Smooth muscle cell (in vitro differentiated cells): ENCODE results near the gene ASTL. TPM values are rescaled to one million over a fixed set of nuclear protein-coding genes. Genes with fewer than 3 reads are reported as not detected.

Source experiments
- DNase-seq: peaks from one replicate; lab custom pipeline; 2025; ENCODE audit not compliant: unreplicated experiment; lab: John Stamatoyannopoulos, UW
- H2AFZ ChIP-seq: fragments of 200-600 bp; sonication (generic); 2 replicates; pipeline ENCODE4 v1.6.0; 2016; ENCODE audit warnings: antibody characterized with exemption, low read depth, mild to moderate bottlenecking
- H3F3A ChIP-seq: fragments of 200-600 bp; sonication (generic); 2 replicates; pipeline ENCODE4 v1.6.0; 2017; ENCODE audit warnings: antibody characterized with exemption, low read depth
- H3K27ac ChIP-seq: fragments of 200-600 bp; sonication (generic); 2 replicates; pipeline ENCODE4 v1.5.1; 2016; ENCODE audit warnings: low read depth, mild to moderate bottlenecking
- H3K27me3 ChIP-seq: fragments of 200-600 bp; sonication (generic); 2 replicates; pipeline ENCODE4 v1.6.1; 2016; ENCODE audit warnings: low read depth, mild to moderate bottlenecking
- H3K36me3 ChIP-seq: fragments of 200-600 bp; sonication (generic); 2 replicates; pipeline ENCODE4 v1.5.1; 2016; ENCODE audit warnings: low read depth
- H3K4me1 ChIP-seq: fragments of 200-600 bp; sonication (generic); 2 replicates; pipeline ENCODE4 v1.5.1; 2016; ENCODE audit warnings: low read depth
- H3K4me2 ChIP-seq: fragments of 200-600 bp; sonication (generic); 2 replicates; pipeline ENCODE4 v1.6.0; 2016; ENCODE audit warnings: mild to moderate bottlenecking
- H3K4me3 ChIP-seq: fragments of 200-600 bp; sonication (generic); 2 replicates; pipeline ENCODE4 v1.5.1; 2016; ENCODE audit warnings: mild to moderate bottlenecking
- H3K79me2 ChIP-seq: fragments of 200-600 bp; sonication (generic); 2 replicates; pipeline ENCODE4 v1.6.0; 2016; ENCODE audit warnings: low read depth, mild to moderate bottlenecking
- H3K9ac ChIP-seq: fragments of 200-600 bp; sonication (generic); 2 replicates; pipeline ENCODE4 v1.6.0; 2016; ENCODE audit warnings: low read depth
- H3K9me3 ChIP-seq: fragments of 200-600 bp; sonication (generic); replicated peaks from 2 replicates; pipeline ENCODE4 v1.5.1; 2016; ENCODE audit warnings: low read depth
- H4K20me1 ChIP-seq: fragments of 200-600 bp; sonication (generic); 2 replicates; pipeline ENCODE4 v1.6.0; 2016; ENCODE audit warnings: low read depth
- WGBS: methylation state at CpG from one replicate; pipeline ENCODE4 v1.1.7; 2016; ENCODE audit warnings: low lambda C conversion rate; 5-methylcytosine and 5-hydroxymethylcytosine counted together
- polyA plus RNA-seq: library from polyadenylated mRNA; unstranded; fragments of >200 nt; fragmentation: Nextera tagmentation; extraction: Ambion mirVana; gene quantifications from 2 replicates; pipeline ENCODE4 v1.2.1, GENCODE V29; 2016
- total RNA-seq: library from RNA; depleted of rRNA; stranded (reverse); fragments of >200 nt; gene quantifications from 2 replicates; pipeline ENCODE4 v1.2.3, GENCODE V29; 2014
- TF ChIP-seq, protein P1 (sequence below): fragments of 200-600 bp; sonication (generic); IDR thresholded peaks from 2 replicates; pipeline ENCODE4 v1.5.1; 2017; ENCODE audit warnings: borderline replicate concordance, mild to moderate bottlenecking, antibody characterized with exemption; ENCODE audit not compliant: insufficient read depth, poor library complexity, severe bottlenecking

ASTL gene
- total and polyA plus RNA-seq, 2 experiments from 2014 or later = 0.40 TPM; not detected in 1

DNA sequence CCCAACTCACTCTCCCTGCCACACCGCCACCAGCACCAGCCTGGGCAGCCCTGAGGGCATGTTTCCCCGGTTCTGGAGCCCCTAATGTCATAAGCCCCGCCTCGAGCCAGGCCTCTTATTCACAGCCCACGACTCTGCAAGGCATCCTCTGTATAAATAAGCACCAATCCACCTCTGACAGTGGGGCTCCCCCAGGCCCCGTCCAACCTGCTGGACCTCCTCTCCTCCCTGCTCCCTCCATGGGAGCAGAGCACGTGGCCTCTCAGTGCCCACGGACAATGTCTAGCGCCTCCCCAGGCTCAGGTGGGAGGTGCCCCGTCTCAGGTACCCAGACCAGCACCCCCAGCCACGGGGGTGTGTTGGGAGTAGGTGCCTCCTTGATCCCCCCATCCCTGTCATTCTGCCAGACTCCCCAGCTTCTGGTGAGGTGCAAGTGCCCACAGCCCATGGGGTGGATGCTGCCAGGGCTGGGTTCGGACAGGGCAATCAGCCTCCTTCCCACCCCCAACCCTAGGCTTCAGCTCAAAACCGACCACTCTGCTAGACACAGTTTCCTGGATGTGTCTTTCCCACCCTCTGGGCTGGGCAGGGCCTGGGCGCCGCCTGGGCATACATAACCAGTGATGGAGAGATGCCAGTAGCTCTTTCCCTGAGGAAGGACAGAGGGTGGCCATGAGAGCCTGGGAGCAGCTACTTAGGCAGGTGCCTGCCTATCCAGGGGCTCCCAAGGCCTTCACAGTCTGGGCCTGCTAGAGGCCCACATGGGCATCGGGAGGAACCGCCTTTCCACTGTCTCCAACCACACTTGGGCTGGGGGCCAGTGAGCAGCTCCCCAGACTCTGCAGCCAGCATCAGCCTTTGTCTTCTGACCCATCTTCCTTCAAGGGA, 20.4 kb downstream of the ASTL start:
- Histone ChIP-seq H3K27me3 (peaks cover 64% of the 10 kb centered on the region), H3K4me3 (no peak overlapping the region), H3F3A (no peaks in the 10 kb centered on the region), H3K4me2 (peak overlapping the region; percentile 97), H3K36me3 (no peaks in the 10 kb centered on the region), H3K27ac (no peak overlapping the region), H3K9ac (no peak overlapping the region), H3K9me3 (no peaks in the 10 kb centered on the region), H4K20me1 (no peaks in the 10 kb centered on the region), H3K4me1 (peaks cover 6% of the 10 kb centered on the region), H2AFZ (no peak overlapping the region), H3K79me2 (no peaks in the 10 kb centered on the region)
- WGBS = 47% methylated on average over 17 of the region's 17 CpGs
- TF ChIP-seq, protein P1, sequence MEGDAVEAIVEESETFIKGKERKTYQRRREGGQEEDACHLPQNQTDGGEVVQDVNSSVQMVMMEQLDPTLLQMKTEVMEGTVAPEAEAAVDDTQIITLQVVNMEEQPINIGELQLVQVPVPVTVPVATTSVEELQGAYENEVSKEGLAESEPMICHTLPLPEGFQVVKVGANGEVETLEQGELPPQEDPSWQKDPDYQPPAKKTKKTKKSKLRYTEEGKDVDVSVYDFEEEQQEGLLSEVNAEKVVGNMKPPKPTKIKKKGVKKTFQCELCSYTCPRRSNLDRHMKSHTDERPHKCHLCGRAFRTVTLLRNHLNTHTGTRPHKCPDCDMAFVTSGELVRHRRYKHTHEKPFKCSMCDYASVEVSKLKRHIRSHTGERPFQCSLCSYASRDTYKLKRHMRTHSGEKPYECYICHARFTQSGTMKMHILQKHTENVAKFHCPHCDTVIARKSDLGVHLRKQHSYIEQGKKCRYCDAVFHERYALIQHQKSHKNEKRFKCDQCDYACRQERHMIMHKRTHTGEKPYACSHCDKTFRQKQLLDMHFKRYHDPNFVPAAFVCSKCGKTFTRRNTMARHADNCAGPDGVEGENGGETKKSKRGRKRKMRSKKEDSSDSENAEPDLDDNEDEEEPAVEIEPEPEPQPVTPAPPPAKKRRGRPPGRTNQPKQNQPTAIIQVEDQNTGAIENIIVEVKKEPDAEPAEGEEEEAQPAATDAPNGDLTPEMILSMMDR = no peak
- no peak for DNase-seq

DNA sequence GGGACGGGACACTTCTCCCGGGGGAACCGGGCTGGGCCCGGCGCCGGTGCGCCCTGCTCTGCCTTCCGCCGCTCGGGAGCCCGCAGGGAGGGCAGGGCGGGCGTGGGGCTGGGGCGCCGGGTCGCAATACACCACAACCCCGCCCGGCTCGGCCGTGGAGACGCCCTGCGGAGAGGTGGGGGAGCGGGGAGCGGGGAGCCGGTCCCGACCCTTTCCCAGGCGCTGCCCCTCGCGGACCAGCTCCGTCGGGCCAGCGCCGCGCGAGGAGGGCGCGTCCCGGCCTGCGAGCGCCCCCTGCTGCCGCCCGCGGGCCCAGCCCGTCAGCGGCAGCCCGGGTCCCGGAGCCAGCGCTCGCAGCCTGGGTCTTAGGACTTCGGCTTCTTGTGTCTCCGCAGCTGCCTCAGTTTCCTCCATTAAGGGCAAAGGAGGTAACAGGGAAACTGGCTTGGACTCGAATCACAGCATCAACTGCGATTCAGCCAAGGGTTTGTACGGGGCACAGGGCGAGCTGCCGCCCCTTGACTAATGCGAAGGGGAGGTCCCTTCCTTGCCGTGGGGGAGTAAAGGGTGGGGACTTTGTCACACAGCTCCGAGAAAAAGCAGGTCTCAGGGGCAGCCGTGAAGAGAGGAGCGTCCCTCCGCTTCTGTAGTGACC, 21.3 kb downstream of the ASTL start:
- TF ChIP-seq, protein P1 = peak; percentile 88
- Histone ChIP-seq H4K20me1 (no peaks in the 10 kb centered on the region), H3K4me2 (peak overlapping the region; percentile 97), H3K4me1 (peaks cover 6% of the 10 kb centered on the region), H3K27ac (no peak overlapping the region), H3K9ac (no peak overlapping the region), H3K9me3 (no peaks in the 10 kb centered on the region), H3F3A (no peaks in the 10 kb centered on the region), H3K79me2 (no peaks in the 10 kb centered on the region), H3K27me3 (peaks cover 64% of the 10 kb centered on the region), H2AFZ (peak overlapping the region; percentile 84), H3K36me3 (no peaks in the 10 kb centered on the region), H3K4me3 (peak overlapping the region; percentile 65)
- WGBS = 4% methylated on average over 31 of the region's 62 CpGs
- DNase-seq = no peak

DNA sequence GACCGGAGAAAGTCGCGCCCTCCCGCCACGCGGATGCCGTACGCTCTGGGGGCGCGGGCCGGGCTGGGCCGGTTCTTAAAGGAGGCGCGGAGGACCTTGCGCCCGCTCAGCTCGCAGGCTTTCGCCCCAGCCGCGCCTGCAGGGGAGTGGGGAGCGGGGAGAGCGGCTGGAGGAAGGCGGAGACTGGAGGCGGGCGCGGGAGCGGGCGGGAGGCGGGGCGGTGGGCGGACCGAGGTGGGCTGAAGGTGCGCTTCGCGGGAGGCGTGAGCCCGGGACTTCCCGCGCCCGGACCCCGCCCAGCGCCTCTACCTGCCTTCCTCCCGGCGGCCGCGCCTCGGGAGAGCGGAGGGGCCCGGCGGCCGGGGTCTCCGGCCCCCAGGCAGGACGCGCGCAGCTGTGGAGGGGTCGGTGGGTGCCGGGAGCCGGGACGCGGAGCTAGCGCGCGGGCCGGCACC, 21.9 kb downstream of the ASTL start, which contains the start of gene ADRA2B:
ADRA2B (minus strand) TSS at position 148 of the 455 bp plus-strand sequence. CDS start 422 bp downstream, outside the sequence.
- Histone ChIP-seq H2AFZ (peak within 1 kb of the TSS; percentile 84), H3K27ac (no peak within 1 kb of the TSS), H3K4me3 (peak within 1 kb of the TSS; percentile 65), H3K9ac (no peak within 1 kb of the TSS), H3K9me3 (no peaks in the 10 kb centered on the region), H3K79me2 (no peaks in the 10 kb centered on the region), H4K20me1 (no peaks in the 10 kb centered on the region), H3K27me3 (peaks cover 64% of the 10 kb centered on the region), H3K36me3 (no peaks in the 10 kb centered on the region), H3F3A (no peaks in the 10 kb centered on the region), H3K4me2 (peak within 1 kb of the TSS; percentile 97), H3K4me1 (peaks cover 6% of the 10 kb centered on the region)
- TF ChIP-seq, protein P1 = no peak
- WGBS = 0% methylated on average over 2 of the region's 64 CpGs
- DNase-seq = no peak
